WERI-Rb-1 (cell line): ENCODE data around the gene TMCO4.

Experiments
- DNase-seq: peaks from one replicate; pipeline ENCODE4 v3.0.0-alpha.2; 2020
- H3K27ac ChIP-seq: fragments of 250-450 bp; sonication (Bioruptor Pico); 2 replicates; pipeline ENCODE4 v1.5.1; 2020; ENCODE audit warnings: mild to moderate bottlenecking, moderate library complexity
- H3K27me3 ChIP-seq: fragments of 250-450 bp; sonication (Bioruptor Pico); 2 replicates; pipeline ENCODE4 v1.5.1; 2021; ENCODE audit warnings: mild to moderate bottlenecking, low read depth, moderate library complexity; ENCODE audit not compliant: insufficient read depth, severe bottlenecking
- H3K36me3 ChIP-seq: fragments of 250-450 bp; sonication (Bioruptor Pico); 2 replicates; pipeline ENCODE4 v1.5.1; 2020; ENCODE audit warnings: mild to moderate bottlenecking, moderate library complexity
- H3K4me3 ChIP-seq: 2 replicates; pipeline ENCODE4 v1.5.1; 2011; ENCODE audit warnings: low read depth, mild to moderate bottlenecking, control low read depth, low read length
- H3K9me3 ChIP-seq: fragments of 250-450 bp; sonication (Bioruptor Pico); 2 replicates; pipeline ENCODE4 v1.5.1; 2021; ENCODE audit warnings: mild to moderate bottlenecking, moderate library complexity; ENCODE audit not compliant: severe bottlenecking
- CTCF ChIP-seq: IDR thresholded peaks from 2 replicates; pipeline ENCODE4 v1.5.1; 2011; ENCODE audit warnings: low read depth, mild to moderate bottlenecking, control low read depth, inconsistent platforms, low read length

Gene TMCO4

GRCh38 chr1:19764848-19765247 is 34.9 kb downstream of the TMCO4 start:
- Histone ChIP-seq H3K9me3 (no peaks in the 10 kb centered on the region), H3K27ac (no peak overlapping the region), H3K27me3 (no peaks in the 10 kb centered on the region), H3K36me3 (no peaks in the 10 kb centered on the region), H3K4me3 (no peak overlapping the region)
- TF ChIP-seq CTCF: no peak
- DNase-seq: no peak

GRCh38 chr1:19762175-19762779 is 37.4 kb downstream of the TMCO4 start:
- Histone ChIP-seq H3K27me3 (no peaks in the 10 kb centered on the region), H3K4me3 (no peak overlapping the region), H3K27ac (no peak overlapping the region), H3K36me3 (no peaks in the 10 kb centered on the region), H3K9me3 (no peaks in the 10 kb centered on the region)
- TF ChIP-seq CTCF: peak; percentile 87
- peak; percentile 50 for DNase-seq

GRCh38 chr1:19759740-19760089 is 40.0 kb downstream of the TMCO4 start:
- Histone ChIP-seq H3K36me3 (no peaks in the 10 kb centered on the region), H3K4me3 (no peak overlapping the region), H3K27me3 (no peaks in the 10 kb centered on the region), H3K27ac (no peak overlapping the region), H3K9me3 (no peaks in the 10 kb centered on the region)
- TF ChIP-seq CTCF: no peak
- DNase-seq: no peak

- Histone ChIP-seq H3K9me3 (no peaks in the 10 kb centered on the region), H3K36me3 (no peaks in the 10 kb centered on the region), H3K27ac (no peak overlapping the region), H3K27me3 (no peaks in the 10 kb centered on the region), H3K4me3 (no peak overlapping the region)
- peak; percentile 46 for DNase-seq
- no peak for TF ChIP-seq CTCF
Observed at GRCh38 chr1:19758227-19758830, 41.4 kb downstream of the TMCO4 start.

GRCh38 chr1:19757641-19758040 is 42.1 kb downstream of the TMCO4 start:
- no peak overlapping the region for H3K4me3 ChIP-seq
- H3K27ac ChIP-seq: no peak overlapping the region
- no peak for TF ChIP-seq CTCF
- no peak for DNase-seq
- H3K9me3 ChIP-seq: no peaks in the 10 kb centered on the region
- no peaks in the 10 kb centered on the region for H3K36me3 ChIP-seq
- no peaks in the 10 kb centered on the region for H3K27me3 ChIP-seq

GRCh38 chr1:19756480-19756879 is 43.2 kb downstream of the TMCO4 start:
- no peak overlapping the region for H3K27ac ChIP-seq
- H3K36me3 ChIP-seq: no peaks in the 10 kb centered on the region
- H3K9me3 ChIP-seq: no peaks in the 10 kb centered on the region
- no peak overlapping the region for H3K4me3 ChIP-seq
- TF ChIP-seq CTCF: no peak
- no peaks in the 10 kb centered on the region for H3K27me3 ChIP-seq
- no peak for DNase-seq
